Glomerular endothelial cell (primary cell): ENCODE data around the gene RALGAPA1. TPM values are rescaled to one million over a fixed set of nuclear protein-coding genes. Genes with fewer than 3 reads are reported as not detected.
"Not testable (repeated sequence)": the region's sequence is repeated elsewhere in the genome, so short reads cannot be mapped to it uniquely, and the experiment has no call there.

ENCODE experiments used
- DNase-seq: peaks from one replicate; pipeline ENCODE4 v3.0.0-alpha.2; 2011; ENCODE audit warnings: low read depth, low spot score; ENCODE audit errors: extremely low read depth
- total RNA-seq: library from RNA; depleted of rRNA; stranded (reverse); fragments of >200 nt; gene quantifications from 2 replicates; pipeline ENCODE4 v1.2.3, GENCODE V29; 2015

The RALGAPA1 gene
- total RNA-seq, 1 donor from 2014 or later: 22.2 TPM

DNA sequence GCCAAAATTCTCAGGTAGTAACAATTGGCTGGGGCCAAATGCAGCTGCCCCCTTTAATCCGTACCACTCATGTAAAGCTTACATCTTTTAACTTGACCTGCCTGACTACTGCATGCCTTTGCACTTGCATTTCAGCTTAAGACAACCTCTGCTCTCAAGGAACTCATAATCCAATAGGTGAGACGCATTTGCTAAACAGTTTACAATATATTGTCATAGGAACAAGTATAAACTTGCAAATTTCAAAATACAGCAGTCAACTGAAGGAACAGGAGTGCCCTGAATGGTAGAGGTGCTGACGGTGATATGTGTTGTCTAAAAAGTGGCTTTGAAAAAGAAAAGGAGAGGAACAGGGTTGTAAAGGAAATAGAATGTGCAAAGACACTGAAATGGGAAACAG lies 13.4 kb upstream of the RALGAPA1 start:
- no peak for DNase-seq

DNA sequence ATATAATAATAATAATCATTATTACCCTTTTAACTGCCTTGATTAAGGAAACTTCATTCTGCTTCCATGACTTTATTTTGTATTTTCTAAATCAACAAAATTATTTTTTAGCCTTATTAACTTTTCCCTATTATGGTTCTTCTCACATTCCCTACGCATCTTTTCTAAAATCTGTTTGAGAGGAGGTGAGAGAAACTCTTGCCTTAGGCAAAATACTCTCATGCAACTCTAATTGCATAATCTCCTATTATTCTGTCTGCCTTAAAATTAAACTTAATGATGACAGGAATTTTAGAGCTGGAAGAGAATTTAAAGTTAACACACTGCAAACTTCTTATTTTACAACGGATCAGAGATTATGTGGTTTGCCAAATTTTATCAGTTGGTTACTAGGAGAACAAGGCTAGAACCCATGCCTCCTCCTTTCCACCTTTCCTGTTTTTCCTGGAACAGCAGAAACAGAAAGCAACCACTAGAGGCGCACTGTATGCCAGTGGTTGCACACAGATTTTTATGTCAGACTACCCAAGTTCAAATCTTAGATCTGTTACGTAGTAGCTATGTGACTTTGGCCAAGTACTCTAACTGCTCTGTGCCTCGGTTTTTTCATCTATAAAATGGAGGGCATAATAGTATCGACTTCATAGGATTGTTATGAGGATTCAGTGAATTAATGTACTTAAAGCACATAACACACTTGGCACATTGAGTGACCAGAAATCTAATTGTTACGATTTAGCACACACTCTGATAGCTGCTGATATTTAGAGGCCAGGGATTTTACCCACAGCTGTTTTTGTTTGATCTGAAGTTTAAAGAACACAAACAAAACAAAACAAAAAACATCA lies 12.7 kb upstream of the RALGAPA1 start:
- no peak for DNase-seq

DNA sequence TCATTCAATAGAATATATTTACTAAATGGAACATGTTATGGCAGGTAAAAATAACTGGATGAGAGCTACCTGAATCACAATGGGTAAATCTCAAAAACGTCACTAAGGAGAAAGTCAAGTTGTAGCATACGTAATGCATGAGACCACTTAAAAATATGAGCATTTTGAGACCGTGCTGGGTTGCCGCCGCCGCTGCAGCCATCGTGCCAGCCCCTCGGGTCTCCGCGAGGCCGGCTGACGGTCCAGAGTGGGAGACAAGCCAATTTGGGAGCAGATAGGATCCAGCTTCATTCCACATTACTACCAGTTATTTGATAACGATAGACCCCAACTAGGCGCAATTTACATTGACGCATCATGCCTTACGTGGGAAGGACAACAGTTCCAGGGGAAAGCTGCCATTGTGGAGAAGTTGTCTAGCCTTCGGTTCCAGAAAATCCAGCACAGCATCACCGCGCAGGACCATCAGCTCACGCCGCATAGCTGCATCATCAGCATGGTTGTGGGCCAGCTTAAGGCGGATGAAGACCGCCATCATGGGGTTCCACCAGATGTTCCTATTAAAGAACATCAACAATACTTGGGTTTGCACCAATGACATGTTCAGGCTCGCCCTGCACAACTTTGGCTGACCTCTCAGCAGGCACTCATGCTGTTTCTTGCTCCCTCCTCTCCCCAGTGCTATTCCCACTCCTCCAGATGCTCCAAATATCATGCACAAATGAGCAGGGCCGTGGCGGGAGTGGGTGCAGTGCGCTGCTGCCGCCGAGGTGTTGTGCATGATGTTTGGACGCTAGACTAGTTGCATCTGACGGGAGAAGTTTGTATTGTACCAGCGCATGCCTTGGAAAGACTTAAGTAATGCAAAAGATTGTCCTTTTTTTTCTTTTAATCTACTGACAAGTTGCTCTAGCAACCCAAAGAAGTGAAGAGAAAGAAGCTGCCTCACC lies 10.8 kb upstream of the RALGAPA1 start:
- no peak for DNase-seq

DNA sequence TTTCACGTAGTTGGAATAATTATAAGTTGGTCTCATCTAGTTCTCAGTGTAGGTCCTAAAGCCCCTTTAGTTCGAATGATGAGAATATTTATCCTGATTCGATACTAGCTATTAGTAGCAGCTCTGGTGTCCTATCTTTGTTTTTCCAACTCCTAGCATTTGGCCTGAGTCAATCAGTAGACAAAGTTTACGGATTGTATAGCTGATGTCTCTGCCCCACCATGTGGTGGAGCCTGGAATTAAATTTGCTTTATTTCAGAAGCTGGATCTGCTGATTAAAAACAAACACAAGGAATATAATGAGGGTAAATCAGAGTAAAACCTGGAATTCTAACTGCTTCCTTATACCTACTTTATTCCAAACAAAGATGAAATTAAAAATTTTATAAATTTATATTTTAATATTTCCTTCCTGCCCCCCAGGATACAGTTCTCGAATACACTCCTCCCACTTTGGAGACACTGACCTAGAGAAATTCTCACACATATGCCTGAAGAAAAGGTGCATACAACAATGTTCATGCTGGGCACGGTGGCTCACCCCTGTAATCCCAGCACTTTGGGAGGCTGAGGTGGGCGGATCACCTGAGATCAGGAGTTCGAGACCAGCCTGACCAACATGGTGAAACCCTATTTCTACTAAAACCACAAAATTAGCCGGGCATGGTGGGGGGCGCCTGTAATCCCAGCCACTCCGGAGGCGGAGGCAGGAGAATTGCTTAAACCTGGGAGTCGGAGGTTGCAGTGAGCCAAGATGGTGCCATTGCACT lies 9.4 kb upstream of the RALGAPA1 start:
- no peak for DNase-seq

DNA sequence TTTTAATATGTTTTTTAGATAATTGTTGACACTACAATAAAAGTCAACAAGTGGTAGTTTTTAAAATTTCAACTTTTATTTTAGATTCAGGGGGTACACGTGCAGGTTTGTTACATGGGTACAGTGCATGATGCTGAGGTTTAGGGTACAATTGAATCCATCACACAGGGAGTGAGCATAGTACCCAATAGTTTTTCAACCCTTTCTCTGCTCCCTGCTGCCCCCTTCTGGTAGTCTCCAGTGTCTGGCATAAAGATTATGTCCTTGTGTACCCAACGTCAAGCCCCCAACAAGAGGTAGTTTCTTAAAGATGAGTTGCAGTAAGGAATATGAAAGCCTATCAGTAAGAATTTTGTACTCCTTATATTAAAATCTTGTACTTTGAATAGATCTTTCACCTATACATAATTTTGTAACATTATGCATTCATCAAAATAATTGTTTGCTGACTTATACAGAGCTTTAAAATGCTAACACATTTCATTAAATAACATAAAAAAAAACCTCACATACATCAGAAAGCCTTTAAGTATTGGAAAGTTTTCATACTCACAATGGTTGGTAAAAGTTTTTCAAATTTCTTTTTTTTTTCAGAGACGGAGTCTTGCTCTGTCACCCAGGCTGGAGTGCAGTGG lies 5.4 kb upstream of the RALGAPA1 start:
- DNase-seq: no peak

DNA sequence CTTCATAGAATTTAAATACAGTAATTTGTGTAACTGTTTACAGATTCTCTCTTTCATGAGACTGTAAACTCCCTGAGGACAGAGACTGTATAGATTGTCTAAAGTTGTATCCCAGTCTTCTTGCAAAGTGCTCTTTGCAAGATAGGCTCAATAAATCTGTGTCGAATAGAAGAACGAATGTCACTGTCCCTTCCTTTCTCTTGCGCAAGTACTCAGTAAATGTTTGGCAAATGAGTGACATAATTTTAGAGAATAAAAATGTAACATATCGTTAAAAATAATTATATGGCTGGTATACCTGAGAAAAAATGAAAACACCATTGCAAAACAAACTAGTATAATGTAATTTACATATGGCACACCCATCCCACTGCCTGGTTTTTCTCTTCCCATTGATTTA lies 1.9 kb upstream of the RALGAPA1 start:
- DNase-seq: no peak

DNA sequence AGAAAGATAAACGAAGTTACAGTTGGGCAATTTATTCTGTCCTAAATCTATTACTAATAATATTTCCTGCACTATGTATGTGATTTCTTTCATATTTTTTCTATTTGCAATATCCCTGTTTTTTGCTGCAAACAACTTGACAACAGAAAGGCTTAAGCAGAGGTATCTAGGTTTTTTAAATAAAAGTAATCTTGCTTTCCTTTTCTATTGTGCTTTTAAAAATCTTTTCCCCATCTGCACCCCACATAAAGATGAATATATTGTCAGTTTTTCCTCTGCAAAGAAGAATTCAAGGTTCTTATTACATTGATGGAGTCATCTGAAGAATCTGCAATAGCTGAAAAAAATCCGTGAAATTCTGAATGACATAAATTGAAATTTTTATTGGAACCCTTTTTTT lies 502 bp upstream of the RALGAPA1 start:
- no peak for DNase-seq

DNA sequence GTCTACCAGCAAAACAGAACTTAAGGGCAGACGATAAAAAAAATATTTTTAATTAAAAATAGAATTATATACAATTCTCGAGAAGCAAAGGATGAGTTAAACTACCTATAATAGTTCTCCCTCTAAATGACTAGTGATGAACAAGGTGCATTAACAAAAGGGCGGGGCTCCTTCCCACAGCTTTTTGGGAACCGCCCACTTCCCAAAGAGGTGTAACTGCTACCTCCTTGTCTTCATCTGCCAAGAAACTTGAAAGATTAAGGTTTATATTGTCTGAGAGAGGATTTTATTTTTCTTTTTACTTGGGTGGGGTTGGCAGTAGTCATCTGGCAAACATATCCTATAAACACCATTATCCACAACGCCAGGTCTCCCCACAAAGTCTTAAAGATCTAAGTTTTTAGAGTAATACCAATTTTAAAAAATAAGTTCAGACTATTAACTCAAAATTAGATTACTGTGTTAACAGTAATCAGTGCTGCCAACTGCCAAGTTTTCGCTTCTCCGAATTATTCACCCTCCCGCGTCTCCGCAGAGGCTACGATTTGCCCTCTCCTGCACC lies 938 bp downstream of the RALGAPA1 start:
- DNase-seq: no peak

DNA sequence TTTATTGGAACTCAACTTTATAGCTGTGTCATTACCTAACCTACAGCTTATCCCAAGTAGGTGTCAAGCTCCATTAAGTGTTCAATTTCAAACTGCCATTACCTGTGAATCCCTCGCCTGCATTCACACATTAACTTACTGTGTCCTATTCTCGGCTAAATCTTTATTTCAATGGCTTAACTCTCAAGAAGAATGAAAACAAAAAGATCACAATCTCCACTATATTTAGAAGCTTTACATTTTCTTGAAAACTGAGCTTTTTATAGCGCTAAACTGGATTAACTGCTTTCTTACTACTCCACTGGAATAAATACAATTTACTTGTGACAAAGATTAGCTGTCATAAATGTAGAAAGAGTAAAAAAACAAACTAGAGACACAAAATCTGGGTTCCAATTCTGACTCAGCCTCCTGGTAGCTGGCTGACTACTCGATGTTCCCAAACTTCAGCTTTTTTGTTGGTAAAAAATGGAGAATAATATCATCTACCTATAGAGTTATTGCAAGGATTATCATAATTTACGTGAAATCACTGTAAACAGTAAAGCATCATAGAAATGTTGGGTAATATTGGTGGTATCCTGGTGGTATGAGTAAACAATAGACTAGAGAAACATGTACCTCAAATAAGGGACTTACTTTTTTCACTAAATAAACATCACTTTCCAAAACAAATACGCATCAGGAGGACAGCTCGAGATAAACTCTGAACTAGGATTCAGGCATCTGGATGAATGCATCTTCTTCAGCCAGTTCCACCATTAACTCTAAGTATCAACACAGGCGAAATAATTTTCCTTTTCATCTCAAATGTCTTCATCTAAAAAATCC lies 1.7 kb downstream of the RALGAPA1 start:
- no peak for DNase-seq

DNA sequence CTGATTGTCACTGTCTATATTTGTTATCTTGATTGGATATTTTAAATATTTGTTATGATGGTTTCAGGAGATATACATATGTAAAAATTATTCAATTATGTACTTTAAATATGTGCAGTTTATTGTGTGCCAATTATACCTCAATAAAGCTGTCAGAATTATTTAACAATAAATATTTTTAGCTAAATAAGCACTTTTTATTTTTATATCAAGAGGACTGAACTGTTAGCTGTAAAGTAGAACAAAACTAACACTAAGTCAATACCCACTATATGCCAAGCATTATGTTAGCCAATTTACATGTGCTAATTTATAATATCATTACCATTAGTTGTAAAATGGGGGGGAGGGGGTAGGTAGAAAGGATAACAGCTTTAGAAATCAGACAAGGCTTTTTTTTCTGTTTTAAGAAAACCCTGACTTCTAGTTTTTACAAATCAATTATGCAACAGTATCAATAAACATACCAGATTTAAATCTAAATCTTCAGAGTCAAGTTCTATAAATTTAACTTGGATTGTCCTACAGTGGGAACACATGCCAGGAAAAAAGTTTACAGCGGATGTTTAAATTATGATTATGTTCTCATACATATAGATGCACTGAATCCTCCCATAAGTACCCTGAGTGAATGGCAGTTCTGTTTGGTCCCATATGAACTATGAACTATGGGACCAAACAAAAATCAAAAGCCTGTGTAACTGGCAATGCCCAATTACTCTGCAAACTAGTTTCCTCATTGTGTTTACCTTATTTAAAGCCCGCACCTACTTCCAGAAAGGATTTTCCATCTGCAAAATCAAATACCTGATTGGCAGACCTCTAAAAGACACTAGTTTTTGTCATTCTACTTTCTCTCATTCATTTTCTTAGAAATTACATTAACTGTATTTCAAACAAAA lies 2.8 kb downstream of the RALGAPA1 start:
- no peak for DNase-seq

DNA sequence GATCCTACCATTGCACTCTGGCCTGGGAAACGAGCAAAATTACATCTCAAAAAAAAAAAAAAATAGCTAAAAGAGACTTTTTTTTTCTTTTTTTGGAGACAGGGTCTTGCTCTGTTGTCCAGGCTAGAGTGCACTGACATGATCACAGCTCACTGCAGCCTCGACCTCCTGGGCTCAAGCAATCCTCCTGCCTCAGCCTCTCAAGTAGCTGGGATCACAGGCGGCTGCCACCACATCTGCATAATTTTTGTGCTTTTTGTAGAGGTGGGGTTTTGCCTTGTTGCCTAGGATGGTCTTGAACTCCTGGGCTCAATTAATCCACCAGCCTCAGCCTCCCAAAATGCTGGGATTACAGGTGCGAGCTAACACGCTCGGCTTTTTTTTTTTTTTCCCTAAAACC lies 11.3 kb downstream of the RALGAPA1 start:
- DNase-seq: no peak

DNA sequence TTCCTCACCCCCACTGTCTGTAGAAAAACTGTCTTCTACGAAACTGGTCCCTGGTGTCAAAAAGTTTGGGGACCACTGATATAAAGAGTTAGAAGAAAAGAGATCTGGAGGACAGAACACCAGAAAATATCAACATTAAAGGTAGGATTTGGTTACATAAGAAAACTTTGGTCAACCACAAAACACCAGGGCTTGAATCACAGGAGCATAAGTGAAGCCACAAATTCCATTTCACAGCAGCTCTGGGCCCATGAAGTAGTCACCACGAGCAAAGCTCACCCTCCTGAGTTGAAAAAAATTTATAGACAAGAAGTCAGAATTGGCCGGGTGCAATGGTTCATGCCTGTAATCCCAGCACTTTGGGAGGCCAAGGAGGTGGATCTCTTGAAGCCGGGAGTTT lies 19.4 kb downstream of the RALGAPA1 start:
- no peak for DNase-seq

DNA sequence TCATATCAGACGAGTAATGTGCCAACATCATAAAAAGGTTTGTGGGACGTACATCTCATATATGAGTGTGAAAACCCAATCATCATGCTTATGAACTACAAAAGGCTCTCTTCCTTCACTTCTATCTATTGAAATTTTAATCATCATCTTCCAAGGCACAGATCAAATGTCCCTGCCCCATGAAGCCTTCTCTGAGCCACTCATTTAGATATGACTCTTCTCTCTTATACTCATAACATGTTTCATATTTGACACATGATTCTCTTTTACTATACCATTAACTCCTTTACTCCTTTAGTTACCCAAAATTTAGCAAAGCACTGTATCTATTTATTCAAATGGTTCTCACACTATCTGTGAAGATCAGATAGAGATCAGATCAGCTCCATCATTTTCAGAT lies 22.2 kb downstream of the RALGAPA1 start:
- DNase-seq: no peak

DNA sequence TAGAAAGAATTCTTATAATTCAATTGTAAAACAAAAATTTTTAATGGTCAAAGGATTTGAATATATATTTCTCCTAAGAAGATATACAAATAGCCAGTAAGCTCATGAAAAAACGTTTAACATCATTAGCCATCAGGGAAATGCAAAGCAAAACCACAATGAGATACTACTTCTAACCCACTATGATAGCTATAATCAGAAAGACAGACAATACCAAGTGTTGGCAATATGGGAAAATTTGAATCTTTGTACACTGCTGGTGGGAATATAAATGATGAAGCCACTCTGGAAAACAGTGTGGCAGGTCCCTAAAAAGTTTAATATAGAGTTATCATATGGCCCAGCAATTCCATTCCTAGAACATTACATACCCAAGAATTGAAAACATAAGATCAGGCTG lies 25.4 kb downstream of the RALGAPA1 start:
- no peak for DNase-seq

DNA sequence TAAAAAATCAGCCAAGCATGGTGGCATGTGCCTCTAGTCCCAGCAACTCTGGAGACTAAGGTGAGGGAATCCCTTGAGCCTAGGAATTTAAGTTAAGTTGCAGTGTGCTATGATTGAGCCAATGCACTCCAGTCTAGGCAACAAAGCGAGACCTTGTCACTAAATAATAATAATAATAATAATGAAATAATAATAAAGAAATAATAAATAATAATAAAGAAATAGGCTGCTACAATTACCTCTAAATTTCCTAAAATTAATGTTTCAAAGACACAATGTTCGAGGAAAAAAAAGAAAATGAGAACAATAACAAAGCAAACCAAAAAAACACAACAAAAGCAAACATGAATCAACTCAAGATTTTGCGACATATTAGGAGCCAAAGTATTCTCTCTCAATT lies 29.7 kb downstream of the RALGAPA1 start:
- no peak for DNase-seq

DNA sequence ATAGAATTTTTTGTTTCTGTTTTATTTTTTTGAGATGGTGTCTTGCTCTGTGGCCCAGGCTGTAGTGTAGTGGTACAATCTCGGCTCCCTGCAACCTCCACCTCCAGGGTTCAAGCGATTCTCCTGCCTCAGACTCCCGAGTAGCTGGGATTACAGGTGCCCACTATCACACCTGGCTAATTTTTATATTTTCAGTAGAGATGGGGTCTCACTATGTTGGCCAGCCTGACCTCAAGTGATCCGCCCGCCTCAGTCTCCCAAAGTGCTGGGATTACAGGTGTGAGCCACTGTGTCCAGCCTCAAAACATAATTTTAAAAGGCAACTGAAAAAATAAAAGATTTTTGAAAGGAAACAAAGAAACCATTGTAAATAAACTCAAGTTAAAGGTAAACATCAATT lies 31.5 kb downstream of the RALGAPA1 start:
- DNase-seq: not testable (repeated sequence)

DNA sequence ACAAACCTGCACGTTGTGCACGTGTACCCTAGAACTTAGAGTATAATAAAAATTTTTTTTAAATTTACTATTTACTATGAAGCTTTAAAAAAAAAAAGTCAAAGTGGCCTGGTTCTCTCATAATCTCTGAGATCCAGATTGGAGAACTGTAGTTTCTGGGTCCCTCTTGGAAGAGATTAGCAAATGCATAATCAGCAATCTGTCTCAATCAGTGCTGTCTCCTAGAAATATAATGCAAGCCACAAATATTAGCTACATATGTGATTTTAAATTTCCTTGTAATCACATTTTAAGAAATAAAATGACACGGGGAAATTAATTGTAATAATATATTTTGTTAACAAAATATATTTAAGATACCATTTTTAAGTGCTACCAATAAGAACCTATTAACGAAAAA lies 32.3 kb downstream of the RALGAPA1 start:
- DNase-seq: no peak

DNA sequence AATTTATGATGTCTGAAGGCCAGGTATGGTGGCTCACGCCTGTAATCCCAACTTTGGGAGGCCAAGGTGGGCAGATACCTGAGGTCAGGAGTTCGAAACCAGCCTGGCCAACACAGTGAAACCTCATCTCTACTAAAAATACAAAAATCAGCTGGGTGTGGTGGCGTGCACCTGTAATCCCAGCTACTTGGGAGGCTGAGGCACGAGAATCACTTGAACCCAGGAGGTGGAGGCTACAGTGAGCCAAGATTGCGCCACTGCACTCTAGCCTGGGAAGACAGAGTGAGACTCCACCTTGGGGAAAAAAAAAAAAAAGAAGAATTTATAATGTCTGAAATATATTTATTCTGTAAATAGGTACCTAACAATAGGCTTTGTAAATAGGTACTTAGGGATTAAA lies 33.0 kb downstream of the RALGAPA1 start:
- DNase-seq: not testable (repeated sequence)
